ENCODE results near the gene PODXL2.

Gene PODXL2

DNA sequence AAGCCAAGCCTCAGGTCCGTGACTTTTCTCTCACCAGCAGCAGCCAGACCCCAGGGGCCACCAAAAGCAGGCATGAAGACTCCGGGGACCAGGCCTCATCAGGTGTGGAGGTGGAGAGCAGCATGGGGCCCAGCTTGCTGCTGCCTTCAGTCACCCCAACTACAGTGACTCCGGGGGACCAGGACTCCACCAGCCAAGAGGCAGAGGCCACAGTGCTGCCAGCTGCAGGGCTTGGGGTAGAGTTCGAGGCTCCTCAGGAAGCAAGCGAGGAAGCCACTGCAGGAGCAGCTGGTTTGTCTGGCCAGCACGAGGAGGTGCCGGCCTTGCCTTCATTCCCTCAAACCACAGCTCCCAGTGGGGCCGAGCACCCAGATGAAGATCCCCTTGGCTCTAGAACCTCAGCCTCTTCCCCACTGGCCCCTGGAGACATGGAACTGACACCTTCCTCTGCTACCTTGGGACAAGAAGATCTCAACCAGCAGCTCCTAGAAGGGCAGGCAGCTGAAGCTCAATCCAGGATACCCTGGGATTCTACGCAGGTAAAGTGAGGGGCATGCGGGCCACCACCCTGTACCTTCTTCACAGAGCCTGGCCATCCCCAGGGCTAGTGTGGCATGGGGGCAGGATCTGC is 31.8 kb downstream of the PODXL2 start:
- no peak for DNase-seq

DNA sequence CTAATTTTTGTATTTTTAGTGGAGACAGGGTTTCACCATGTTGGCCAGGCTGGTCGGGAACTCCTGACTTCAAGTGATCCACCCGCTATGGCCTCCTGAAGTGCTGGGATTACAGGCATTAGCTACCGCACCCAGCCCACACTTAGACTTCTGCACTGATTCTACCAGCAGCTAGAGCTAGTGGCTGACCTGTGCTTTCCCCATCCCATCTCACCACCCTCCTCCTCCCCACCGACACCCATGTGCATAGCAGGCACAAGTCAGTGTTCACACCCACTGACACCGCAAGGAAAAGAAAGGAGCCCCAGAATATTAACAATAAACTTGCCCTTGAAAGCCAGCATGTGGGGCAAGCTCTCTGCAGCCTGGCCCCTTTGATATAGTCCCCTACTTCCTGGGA is 32.6 kb downstream of the PODXL2 start:
- no peak for DNase-seq

DNA sequence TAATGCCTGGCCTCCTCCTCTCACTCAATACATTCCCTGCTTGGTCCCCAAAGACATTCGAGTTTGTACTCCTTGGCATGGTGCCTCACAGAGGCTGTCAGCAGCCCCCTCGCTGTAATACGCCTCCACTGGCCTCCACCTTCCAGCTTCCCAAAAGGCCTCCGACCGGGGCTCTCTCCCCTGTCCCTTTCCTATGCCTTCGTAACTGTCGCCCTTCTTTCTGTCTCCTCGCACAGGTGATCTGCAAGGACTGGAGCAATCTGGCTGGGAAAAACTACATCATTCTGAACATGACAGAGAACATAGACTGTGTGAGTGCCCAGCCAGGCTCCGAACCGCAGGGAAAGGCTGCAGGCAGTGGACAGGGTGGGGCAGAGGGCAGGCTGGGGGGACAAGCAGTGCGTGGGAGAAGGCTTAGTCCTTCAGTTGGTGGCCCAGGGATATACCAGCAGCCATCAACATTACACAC is 33.0 kb downstream of the PODXL2 start:
- DNase-seq: no peak

DNA sequence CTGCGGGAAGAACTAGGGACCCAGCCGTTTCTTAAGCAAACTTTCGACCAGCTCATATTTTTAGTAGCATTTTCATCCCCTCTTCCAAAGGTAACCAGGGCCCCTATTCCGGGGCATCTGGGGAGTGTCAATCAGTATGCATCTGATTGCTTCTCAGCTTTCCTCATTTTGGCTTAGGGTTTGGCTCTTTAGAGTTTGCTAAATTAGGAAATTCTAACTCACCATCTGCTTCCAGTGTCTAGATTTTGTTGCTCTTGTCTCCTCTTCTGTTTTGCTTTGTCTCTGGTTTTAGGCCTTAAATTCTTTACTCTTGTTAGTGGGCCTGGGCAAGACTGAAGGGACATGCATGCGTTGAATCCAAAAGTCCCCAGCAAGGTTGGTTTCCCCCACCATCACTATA is 34.2 kb downstream of the PODXL2 start:
- DNase-seq: no peak

DNA sequence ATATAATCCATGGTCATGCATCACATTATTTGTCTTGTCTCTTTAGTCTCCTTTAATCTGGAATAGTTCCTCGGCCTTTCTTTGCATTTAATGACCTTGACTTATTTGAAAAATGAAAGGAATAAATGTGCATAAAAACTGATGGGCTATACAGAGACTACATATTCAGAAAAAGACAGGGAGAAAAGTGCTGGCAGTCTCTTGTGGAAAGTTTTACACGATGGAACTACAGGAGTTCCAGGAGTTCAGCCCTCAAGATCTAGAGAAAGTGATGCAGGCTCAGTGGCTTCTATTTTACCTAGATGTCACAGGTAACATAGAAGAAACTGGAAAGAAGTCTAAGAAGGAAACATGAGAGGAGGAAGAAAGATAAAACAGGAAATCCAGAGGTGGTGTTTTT is 36.2 kb downstream of the PODXL2 start:
- DNase-seq: no peak

DNA sequence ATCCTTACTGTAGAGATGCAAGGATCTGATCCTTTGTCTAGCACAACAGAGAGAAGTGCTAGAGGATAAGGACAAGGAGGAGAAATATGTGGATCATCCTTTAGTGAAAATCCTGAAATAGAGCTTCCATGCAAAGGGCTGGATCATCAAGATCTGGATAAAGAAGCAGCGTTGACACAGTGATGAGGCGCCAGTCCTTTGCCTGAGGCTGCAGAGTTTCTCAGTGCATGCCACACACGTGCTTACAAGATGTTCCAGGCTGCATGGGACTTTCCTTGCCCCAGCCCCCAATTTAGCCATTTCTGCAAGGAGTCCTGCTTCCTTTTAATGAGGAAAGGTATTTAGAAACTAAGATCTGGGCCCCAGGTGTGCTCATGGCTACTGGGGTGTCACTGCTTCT is 36.6 kb downstream of the PODXL2 start:
- no peak for DNase-seq

DNA sequence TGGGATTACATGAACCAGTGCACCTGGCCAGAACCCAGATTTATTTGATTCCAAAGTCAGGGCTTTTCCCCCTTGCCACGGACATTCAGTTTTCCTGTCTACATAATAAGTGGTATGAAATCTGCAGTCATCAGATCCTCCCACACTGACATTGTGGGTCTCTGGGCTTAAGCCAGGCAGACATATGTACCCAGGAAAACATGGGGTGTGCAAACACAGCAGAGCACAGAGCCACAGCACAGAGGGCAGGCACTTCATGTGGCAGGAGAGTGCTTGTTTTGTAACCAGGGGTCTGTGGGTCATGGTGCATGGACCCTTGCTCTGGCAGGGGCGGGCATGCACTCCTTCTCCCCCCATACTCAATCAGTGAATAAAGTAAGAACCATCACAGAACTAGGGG is 37.7 kb downstream of the PODXL2 start:
- DNase-seq: no peak

DNA sequence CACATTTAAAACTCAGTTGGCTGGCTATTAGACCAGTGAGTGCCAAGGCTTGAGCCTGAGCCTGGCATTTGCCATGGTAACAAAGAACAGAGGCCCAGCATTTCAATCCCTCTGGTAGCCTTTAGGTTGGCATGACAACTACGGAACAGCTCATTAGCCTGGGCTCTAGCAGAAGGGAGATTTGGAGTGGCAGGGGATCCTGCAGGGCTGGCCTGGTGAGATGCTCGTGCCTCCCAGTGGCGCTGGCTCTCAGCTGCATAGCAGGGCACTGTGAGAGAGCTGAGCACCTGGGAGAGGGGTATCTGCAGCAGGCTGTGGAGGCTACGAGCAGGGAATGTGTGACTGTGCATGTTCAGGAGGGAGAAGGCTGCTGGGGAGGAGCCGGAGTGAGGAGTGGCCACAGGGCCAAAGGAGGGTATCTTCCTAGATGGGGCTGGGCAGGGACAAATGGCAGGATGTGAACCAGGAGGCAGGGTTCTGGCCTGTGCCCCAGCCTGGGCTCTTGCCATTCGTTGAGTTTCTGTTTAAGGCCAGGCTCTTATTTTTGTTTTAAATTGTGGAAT is 38.2 kb downstream of the PODXL2 start:
- DNase-seq: no peak

DNA sequence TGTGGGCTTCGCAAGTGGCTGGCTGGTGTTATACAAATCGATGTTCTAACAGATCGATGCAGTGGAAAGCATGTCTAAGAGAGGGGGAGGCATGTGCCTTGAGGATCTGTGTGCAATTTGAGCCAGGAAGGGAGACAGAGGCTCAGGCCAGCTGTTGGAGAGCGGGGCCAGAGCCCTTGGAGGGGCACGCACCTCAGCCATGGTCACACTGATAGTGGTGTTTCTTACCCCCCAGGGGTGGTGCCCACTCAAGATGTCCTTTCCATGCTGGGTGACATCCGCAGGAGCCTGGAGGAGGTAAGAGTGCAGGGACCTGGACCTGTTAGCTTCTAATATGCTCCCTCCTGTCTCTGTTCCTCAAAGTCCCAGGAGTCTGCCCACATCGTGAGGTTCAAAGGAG is 39.9 kb downstream of the PODXL2 start:
- no peak for DNase-seq

DNA sequence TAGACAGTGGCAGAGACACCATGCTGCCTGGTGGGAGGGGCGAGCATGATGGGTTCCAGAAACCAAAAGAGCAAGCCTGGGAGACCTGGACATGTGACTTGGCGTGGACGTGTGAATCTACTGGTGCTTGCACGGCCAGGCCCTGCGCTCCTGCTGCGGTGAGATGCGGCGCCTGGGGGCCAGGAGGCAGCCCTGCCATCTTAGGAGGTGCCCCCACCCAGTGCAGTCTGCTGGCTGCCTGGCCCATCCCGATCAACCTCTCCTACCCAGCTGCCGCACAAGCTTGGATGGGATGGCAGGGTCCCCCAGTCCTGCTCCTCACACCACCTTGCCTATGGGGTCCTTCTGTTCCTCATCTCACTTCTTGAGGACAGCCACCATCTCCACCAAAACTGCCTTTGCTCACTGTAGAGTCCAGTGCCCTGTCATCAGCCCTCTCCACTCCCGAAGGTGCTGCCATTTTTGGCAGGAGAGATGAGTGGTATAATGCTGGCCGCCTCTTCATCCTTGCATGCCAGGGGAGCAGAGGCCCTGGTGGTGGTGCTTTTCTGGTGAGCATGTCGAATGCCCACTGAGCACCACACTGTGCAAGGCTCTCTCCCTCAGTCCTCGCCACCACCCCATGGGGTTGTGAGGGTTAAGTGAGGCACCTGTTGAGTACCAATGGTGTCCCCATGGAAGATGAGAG is 40.7 kb downstream of the PODXL2 start:
- DNase-seq: no peak

DNA sequence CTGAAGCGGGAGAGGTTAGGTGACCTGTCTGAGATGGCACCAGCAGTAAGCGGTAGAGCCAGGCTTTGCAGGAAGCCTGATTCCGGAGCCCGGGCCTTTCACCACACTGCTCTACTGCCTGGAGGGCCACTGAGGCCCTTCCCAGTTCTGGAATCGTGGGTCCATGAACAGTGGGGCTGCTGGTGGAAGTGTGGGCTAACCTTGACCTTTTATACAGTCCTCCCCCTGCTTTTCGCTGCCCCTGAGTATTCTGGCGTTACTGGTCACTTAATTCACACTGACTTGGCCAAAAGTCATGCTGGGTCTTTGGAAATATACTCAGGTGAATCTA is 41.2 kb downstream of the PODXL2 start:
- DNase-seq: no peak

DNA sequence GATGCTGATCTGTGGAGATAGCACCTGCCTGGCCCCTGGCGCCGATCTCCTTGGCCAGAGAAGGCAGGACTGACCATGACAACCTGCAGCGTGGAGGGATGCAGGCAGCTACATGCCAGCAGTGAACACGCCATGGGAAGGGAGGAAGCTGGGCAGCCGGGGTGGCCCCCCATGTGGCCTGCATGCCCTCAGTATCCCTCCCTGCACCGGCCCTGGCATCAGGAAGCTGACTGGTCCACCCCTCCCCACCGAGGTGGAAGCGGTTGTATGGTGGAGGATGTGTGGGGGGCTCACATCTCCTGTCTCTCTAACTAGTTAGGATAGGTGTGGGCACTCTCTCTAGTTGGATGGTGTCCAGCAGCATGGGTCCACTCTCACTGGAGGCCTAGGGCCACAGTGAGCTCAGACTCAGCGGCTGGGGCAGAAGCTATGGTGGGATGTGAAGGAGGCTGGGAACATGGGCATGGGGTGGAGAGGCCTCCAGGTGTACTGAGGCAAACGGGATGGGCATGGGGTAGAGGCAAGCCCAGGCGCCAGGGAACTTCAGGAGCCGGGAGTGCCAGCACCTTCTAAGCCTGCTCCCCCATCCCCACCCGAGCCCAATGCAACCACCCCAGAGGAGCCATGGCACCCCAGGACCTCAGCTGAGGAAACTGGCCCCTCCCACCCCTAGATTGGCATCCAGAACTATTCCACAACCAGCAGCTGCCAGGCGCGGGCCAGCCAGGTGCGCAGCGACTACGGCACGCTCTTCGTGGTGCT is 42.0 kb downstream of the PODXL2 start:
- DNase-seq: no peak

DNA sequence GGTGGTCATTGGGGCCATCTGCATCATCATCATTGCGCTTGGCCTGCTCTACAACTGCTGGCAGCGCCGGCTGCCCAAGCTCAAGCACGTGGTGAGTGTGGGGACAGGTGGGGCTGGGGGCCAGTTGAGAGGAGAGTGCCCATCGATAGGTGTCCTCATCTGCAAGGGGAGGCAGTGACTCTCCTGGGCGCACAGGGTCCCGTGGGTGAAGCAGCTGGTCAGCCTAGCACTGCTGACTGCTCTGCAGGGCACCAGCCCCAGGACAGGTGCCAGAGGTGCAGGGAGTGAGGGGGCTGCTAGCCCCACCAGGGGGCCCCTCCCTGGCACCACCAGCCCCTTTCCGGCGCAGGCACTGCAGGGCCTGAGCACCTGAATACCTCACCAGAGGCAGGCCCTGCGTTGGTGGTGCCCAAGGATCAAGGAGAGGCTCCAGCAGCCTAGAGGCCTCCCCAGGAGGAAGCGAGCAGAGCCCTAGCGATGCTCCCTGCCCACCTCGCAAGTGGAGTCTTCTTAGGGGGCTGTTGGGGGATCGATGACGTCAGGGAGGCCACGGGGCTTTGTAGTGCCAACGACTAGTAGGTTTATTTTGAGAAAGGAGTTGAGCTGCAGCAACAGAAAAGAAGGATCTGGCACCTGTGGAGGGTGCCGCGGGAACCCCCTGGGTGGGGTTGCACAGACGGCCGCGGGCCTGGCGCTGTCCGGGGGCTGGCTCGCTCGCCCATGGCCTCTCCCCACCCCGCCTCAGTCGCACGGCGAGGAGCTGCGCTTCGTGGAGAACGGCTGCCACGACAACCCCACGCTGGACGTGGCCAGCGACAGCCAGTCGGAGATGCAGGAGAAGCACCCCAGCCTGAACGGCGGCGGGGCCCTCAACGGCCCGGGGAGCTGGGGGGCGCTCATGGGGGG is 42.8 kb downstream of the PODXL2 start:
- DNase-seq: peak; percentile 47

DNA sequence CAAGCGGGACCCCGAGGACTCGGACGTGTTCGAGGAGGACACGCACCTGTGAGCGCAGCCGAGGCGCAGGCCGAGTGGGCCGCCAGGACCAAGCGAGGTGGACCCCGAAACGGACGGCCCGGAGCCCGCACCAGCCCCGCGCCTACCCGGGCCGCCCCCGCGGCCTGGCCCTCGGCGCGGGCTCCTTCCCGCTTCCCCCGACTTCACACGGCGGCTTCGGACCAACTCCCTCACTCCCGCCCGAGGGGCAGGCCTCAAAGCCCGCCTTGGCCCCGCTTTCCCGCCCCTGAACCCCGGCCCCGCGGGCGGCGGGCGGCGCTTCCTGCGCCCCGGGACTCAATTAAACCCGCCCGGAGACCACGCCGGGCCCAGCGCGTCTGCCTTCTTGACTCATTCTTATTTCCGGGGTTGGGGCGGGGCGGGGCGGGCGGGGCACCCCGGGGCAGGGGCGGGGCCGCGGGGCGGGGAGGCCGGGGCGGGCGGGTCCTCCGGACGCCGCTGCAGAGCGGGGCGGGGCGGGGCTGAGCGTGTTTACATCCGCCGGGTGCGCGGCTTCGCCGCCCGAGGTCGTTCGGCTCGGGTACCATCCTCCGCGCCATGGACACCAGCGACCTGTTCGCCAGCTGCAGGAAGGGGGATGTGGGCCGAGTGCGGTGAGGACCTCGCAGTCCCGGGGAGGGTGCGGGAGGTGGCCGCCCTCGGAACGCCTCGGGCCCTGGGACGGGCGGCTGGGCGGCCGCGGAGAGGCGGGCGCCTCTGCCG is 43.6 kb downstream of the PODXL2 start, which contains the start of gene ABTB1:
TSS of gene ABTB1 (plus strand) at position 524 of the 762 bp plus-strand sequence. CDS start at position 598, 74 bp downstream.
- DNase-seq: peak; percentile 95

DNA sequence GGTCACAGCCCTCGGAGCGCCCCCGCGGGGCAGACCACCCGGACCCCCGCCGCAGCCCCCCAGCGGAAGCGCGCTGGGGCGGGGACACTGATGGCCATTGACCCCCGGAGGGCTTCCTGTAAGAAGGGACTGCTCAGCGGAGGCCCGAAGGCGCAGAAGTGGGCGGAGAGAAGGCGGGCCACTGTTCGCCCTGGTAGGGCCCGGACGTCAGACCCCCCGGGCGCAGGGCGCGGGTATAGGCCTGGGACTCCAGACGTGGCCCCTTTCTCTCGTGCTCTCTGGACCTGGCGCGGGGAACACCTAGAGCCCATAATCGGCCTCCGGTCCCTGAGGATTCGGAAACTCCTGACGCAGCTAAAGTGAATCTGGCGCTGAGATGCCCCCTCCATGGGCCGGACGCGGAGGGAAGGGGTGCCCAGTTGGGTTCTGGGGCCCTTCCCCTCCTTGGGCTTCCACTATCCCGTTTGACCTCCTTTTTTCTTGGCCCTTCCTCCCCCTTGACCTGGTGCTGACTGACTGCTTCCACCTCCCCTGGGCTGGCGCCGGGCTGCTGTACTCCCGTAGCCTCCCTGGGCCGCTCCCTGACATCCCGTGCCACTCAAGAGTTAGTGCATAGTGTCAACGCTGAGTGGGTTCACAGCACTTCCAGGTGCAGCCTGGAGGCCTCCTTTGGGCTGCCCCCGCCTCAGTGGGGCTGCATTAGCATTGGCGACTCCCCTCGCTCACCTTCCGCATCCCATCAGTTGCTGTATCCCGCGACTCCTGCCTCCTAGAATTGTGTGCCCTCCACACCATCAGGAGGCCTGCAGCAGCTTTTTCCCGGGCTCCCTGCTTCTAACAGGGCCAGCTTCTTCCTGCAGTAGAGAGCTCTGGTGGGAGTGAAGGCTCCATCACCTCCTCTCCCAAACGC is 44.5 kb downstream of the PODXL2 start:
- DNase-seq: peak; percentile 71

DNA sequence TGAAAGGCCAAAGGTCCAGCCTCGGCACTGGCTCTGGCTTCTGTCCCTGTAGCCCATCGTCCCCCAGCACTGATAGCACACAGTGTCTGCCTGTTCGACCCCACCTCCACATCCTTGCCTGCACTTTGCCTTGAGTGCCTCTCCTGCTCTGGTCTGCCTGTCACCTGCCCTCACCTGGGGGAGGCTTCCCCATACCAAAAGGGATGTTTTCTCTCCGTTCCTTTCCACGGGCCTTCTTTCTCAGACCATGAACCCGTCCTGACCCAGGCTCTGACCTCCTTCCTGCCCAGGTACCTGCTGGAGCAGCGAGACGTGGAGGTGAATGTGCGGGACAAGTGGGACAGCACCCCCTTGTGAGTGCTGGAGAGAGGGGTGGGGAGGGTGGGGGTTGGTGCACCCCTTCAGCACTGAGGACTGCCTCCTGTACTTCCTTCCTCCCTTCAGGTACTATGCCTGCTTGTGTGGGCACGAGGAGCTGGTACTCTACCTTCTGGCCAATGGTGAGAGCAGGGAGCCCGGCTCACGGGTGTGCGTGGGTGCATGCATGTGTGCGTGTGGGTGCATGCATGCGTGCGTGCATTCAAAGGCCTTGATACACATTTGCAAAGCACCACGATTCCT is 45.2 kb downstream of the PODXL2 start:
- peak; percentile 40 for DNase-seq

DNA sequence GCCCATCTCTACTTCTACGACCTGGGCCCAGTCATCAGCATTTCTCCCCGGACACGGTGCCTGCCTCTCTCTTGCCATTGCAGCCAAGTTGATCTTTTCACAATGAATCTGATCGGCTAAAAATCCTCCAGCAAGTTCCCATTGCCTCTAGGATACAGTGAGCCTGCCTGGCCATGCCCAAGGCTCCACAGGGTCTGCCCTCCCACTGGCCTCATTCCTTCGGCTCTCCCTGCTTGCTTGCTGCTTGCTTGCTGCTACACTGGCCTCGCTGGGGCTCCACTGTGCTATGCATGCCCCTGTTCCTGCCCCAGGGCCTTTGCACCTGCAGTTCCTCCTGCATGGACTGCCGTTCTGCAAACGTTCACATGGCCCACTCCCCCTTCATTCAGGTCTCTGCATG is 45.8 kb downstream of the PODXL2 start:
- DNase-seq: no peak

DNA sequence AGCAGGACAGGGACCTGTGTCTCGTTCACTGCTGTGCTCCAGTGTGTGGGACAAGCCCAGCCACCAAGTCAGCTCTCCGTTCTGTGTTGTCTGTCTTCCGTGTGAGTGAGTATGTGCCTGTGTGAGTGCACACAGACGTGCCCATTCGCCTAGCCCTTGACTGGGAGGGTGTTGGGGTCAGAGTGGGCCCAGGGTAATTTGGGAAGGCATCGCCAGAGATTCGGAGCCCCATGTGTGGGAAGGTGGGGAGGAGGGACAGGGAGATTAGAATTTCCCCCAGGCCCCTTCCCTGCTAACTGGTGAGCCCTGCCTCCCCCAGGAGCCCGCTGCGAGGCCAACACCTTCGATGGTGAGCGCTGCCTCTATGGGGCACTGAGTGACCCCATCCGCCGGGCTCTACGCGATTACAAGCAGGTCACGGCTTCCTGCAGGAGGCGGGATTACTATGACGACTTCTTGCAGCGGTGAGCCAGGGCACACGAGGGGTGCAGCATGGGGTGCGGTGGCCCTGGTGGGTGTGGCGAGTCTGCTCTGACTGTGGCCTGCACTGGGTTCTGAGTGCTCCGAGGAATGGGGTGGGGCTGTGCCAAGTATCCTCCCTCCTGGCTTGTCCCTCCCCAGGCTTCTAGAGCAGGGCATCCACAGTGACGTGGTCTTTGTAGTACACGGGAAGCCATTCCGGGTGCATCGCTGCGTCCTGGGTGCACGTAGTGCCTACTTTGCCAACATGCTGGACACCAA is 46.8 kb downstream of the PODXL2 start:
- no peak for DNase-seq

DNA sequence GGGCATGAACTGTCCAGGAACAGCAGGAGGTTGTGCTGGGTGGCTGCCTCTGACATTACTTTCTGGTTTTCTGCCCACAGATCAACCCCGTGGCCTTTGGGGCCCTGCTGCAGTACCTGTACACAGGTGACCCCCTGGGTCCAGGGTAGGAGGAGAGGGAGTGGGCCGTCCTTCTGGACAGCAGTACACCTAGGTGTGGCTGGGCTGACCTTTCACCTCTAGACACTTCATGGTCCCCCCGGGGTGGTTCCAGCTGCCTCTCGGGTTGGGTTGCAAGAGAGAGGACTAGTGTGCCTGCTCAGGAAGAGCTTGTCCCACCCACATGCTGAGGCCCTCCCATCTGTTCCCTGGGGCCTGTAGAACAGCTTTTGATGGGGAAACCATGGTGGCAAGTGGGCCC is 47.5 kb downstream of the PODXL2 start:
- no peak for DNase-seq

All from CD4-positive, alpha-beta T cell treated with Interleukin-17A for 4 hours (primary cell).